GM18526 (cell line): ENCODE results near the gene TNFRSF18.

Experiments used
- POLR2A ChIP-seq: IDR thresholded peaks from 3 replicates; pipeline ENCODE4 v1.6.1; 2011; ENCODE audit not compliant: insufficient read length; ENCODE audit errors: extremely low read depth

Gene TNFRSF18

DNA sequence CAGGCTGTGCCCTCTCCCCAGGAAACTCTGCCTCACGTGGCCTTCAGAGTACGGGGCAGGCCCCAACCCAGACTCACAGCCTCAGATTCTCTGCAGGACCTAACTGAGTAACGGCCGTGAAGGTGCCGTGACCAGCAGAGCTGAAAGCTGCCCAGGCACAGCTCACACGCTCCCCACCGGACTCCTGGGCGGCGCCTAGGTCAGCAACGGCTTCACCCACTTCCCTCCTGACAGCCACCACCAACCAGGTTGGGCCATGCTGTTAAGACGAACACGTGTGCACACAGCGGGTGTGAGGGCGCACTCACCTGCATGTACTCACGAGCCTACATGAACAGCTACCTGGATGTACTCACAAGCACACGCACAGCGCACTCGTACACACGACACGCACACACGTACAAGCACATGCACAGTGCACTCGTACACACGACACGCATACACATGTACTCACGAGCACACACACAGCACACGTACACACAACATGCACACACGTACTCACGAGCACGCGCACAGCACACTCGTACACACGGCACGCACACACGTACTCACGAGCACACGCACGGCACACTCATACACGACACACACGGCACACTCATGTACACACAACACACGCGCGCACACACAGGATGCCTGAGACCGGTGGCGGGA, 16.3 kb upstream of the TNFRSF18 start:
- no peak for TF ChIP-seq POLR2A

DNA sequence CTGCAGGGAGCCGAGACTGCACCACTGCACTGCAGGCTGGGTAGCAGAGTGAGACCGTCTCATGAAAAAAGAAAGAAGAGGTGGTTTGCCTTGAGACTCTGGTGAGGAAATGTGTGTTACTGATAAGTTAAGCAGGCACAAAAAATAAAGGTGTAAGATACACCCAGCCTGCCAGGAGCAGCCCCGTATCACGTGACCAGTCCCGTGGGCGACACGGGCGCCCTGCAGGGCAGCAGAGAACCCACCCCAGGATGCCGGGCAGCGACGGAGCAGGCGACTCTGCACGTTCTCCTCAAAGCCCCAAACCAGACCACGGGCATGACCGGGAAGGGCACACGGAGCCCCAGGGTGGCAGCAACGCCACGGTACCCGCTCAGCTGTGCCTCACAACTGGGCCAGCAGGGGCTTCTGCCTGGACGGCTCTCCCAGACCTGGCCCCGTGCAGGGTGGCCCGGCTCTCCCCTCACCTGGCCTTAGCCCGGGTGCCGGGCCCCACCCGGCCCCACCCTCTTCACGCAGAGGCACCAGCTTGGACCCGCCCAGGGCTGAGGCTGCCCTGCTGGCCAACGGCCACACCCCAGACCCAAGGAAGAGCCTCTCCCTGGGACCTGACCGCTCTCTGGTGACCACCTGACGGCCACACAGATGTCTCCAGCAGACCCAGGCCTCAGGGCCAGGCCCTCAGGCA, 15.6 kb upstream of the TNFRSF18 start:
- no peak for TF ChIP-seq POLR2A

DNA sequence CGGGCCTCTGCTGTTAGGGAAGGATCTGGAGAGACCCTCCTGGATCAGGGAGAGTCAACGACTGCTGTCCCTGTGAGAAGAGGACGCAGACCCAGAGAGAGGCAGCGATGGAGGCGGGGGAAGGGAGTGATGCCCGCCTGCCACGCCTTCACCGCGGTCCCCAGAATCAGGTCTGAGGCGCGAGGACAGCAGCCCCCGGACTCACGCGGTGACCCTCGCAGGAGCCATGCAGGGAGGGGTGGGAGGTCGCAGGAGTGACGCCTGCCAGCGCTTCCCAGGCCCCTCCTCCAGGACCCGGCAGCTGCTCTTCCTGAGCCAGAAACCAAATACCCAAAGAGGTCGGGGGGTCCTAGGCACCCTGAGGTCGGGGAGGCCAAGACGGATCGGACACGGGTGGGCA, 13.8 kb upstream of the TNFRSF18 start:
- TF ChIP-seq POLR2A = no peak

DNA sequence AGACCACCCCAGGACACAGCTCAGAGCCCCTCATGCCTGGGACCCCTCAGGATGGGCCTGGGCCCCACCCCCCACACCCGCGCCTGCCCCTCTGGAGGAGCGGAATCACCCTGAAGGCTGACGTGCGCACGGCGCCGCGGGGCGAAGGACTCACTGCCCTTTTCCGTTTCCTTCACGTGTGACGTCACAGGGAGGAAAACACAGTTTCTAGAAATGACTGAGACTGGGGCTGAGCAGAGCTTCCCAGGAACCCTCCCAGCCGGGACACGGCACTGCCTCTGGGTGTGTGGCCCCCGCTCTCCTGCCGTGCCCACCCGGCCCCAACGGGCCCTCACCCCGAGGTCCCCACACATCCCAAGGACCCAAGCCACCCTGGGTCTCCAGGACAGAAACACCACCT, 12.9 kb upstream of the TNFRSF18 start:
- TF ChIP-seq POLR2A = no peak

DNA sequence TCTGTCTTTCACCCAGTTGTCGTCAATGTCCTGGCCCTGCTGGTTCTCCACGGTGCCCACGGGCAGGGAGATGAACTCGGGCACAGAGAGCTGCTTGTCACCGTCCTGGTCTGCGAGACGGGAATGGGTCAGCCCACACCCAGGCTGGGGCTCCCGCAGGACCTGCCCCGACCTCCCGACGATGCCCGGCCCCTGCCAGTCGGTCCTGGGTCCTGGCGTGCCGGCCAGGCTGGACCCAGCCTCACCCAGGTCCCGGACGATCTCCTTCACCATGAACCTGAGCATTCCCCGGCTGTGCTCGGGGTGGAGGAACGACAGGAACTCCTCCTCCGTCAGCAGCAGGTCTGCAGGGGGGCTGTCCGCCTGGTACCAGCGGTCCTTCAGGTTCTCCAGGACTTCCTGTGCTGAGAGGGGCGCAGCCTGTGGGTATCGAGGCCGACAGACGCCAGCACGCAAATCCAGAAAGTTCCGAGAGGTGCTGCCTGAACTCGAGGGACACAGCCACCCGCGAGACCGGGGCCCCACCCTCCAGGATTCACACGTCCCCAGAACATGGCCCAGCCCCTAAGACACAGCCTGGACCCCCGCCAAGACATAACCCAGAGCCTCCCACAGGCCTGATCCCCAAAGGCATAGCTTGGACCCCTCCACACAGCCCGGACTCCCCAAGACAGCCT, 12.3 kb upstream of the TNFRSF18 start:
- no peak for TF ChIP-seq POLR2A

DNA sequence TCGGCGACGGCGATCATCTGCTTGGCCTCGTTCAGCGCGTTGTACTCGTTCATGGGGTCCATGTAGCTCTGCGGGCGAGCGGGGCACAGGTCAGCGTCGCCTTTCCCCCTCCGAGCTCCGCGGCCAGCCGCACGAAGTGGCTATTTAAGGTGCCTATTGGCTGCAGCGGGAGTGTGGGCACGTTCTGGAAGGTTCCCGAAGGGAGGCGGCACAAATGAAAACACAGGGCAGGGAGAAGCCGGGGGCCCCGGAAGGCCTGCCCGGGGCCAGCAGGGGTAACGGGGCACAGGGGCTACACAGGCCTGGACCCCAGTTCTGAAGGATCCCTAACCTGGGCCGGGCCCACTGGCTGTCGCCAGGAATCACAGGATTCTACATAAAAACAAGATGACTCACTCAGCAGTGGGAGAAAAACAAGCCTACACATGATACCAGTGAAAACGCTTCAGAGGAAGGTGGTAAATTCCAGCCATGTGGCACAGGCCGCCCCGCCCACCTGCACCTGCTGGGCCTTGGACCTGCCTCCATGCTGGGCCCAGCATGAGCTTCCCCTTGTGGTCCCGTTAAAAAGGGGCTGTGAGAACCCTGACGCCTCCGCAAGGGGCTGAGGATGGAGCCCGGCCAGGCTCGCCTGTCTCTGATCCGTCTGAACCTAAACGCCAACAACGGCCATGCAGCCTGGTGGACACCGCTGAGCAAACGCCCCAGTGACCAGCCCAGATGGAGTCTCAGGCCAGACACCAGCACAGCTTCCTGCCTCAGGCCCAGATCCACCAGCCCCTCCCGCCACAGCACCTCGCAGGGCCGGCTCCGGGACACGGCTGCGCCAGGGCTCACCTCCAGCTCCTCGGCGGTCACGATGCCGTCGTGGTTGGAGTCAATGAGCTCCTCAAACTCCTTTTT, 11.5 kb upstream of the TNFRSF18 start:
- no peak for TF ChIP-seq POLR2A

DNA sequence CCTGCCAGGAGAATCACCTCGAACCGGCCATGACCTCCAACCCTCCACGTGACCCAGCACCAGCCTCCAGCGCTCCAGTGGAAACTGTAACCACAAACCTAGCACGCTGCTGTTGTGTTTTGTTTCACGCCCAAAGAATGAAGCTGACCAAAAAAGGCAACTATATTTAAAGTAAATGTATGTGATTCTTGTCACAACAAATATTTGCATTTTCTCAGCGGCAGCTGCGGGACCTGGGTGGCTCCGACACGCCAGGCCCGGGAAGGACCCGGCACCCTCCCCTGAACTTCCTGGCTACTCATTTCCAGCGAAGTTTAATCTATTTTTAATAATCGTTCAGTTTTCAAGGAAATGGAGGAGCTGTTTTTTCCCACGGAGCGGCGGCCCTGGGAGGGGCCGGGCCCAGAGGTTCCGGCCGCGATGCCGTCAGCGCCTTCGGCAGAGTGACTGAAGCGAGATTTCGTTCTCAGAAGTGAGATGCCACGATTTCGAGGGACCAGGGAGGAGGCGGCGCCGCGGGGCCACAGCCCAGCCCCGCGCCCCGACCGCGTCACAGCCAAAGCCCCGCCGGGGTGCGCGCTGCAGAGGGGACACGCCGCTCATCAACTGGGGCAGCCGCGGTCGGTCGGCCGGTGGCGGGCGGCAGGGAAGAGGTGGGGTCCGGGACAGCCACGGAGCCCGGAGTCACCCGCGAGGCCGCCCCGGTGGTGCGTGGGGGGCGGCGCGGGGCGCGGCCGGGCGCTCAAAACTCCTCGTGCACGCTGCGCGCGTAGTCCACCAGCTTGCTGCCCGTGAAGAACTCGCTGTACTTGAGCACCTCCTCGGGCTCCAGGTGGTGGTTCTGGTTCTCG, 10.6 kb upstream of the TNFRSF18 start:
- no peak for TF ChIP-seq POLR2A

DNA sequence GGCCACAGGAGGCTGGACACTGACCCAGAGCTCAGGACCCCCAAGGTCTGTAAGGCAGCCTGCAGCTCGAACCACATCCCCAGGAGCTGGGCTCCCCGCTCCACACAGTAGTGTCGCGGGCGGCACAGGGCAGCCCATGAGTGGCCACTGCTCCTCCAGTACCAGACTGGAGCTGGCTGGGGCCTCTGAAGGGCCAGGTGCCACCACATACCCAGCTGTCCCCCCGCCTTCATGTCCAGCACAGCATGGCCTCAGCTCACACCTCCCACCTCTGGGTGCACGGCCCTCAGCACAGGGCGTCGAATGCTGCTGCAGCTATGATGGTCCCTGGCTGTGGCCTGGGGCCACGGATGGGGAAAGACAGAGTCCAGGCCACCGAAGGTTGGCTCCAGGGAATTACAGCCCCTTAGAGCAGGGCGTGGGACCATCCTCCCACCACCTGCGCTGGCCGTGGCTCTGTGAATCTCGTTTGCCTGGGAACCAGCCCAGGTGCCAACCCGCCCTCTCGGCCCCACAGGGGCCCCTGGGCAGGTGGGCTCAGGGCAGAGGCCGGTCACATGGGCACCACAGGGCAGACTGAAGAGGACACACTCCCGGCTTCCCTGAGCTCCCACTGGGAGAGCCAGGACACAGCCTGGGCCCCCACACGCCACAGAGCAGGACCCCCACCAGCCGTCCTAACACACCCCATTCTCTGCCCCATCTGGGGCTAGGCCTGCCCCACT, 9.7 kb upstream of the TNFRSF18 start:
- TF ChIP-seq POLR2A = no peak

DNA sequence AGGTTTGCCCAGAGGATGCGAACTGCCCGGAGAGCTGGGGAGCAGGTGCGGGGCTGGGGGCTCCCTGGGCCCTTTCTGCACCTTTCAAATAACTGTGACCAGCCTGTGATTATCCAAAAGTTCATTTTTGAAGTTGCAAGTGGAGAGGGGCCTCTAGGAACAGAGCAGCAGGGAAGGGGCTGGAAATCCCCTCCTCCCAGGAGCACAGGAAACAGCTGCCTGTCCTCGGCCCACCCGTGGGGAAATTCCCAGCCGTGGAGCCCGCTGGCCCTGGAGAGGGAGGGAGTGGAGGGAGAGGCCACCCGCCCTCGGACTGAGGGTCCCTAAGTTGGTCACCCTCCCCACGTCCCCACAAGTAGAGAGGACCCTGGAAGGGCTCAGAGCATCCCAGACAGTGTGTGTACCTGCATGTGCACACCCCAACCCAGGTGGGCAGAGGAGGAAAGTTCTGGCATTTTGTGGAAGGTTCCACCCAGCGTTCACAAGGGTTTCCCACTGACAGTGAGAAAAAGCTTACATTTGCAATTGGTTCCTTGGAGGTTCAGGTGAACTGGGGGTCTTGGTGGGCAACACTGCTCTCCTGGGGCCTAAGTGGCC, 8.8 kb upstream of the TNFRSF18 start:
- TF ChIP-seq POLR2A = no peak

DNA sequence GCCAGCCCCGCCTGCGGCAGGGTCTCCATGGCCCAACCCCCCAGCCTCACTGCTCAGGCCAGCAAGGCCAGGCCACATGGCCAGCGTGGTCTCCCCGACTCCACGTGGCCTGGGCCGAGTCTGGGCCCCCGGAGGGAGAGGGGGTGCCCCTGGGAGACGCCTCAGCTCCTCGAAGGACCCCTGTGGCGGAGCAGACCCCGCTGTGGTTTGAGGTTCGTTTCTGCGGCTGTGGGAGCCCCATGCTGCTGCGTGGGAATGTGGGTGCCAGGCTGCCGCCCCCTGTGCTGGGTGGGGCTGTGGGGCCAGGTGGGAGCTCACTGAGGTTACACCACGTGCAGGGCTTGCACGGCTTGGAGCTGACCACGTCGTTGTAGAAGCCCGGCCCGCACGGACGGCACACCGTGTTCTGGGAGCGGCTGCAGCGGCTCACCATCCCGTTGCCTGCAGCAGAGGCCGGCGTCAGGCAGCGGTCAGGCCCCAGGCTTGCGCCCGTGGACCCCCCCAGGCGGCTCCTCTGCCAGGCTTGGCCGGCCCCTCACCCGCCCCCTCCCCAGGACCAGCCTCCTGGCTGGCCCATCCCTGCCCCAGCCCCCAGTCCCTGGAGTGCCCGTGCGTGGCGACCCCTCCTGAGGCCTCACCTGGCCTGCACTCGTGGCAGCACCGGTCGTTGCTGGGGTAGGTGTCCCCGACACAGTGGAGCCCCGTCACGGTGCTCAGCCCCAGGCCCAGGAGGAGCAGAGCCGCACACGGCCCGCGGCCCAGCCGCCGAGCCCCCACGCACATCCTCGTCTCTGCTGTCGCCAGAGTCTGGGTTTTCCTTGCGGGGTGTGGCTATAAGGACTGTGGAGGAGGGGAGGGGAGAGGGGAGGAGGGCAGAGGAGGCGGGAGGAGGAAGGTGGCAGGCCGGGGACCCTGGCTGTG, 7.2 kb upstream of the TNFRSF18 start, which contains the start of gene TNFRSF4:
Gene TNFRSF4 (minus strand): TSS at position 809 of the 921 bp plus-strand sequence. CDS start 26 bp downstream, at position 783.
- TF ChIP-seq POLR2A = no peak

DNA sequence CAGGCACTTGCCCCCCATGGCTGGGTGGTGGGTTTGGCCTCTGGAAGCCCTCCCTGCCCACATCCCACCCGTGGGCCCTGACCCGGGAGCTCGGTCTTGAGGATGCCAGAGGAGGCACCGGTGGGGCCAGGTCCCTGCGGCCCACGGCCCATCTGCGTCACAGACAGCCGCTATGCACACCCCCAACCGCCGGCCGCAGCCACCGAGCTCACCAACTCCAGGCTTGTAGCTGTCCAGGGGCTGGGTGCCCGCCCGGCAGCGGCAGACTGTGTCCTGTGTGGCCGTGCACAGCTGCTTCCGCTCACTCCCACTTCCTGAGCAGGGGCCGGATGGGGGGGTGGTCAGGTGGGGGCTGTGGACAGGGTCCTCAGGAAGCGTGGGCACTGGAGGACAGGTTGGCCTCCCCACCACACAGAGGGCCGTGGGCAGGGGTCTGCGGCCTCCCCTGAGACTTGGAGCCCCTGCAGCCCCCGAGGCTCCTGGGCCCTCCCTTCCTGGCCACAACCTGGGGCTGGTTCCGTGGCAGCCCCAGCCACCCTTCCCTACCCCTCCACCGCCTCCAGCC, 6.5 kb upstream of the TNFRSF18 start:
- TF ChIP-seq POLR2A = no peak
